Gastrocnemius medialis (tissue), 4 donors: Measurements from ENCODE around the gene GNAI3. TPM values are rescaled to one million over a fixed set of nuclear protein-coding genes. Genes with fewer than 3 reads are reported as not detected.

ENCODE experiments used
- ATAC-seq, 2 donors: fragments of 150-250 bp; one replicate each; pipeline ENCODE4 v1.9.1; 2016
- DNase-seq, 2 donors: peaks; one replicate each; pipeline ENCODE4 v3.0.0-alpha.2; 2019
- H3K27ac ChIP-seq, 4 donors: fragments of 200-600 bp; sonication (generic); 1 replicate in 1 of 4; 2 replicates in 3 of 4; pipeline ENCODE4 v1.5.1; 2016 to 2018; ENCODE audit warnings: mild to moderate bottlenecking in 2 of 4, moderate library complexity in 1 of 4
- H3K27me3 ChIP-seq, 3 donors: fragments of 200-600 bp; sonication (generic) in 2 of 3; 1 replicate in 1 of 3; 2 replicates in 2 of 3; pipeline versions ENCODE4 v1.5.1 to v1.6.0; 2016 to 2019; ENCODE audit warnings: mild to moderate bottlenecking in 1 of 3, moderate library complexity in 1 of 3
- H3K36me3 ChIP-seq, 2 donors: fragments of 200-600 bp; sonication (generic) in 1 of 2; one replicate each; pipeline ENCODE4 v1.5.1; 2017 to 2018
- H3K4me1 ChIP-seq, 2 donors: fragments of 200-600 bp; sonication (generic) in 1 of 2; one replicate each; pipeline ENCODE4 v1.5.1; 2016 to 2017; ENCODE audit warnings: mild to moderate bottlenecking in 2 of 2
- H3K4me3 ChIP-seq, 4 donors: fragments of 200-600 bp; sonication (generic) in 3 of 4; 1 replicate in 1 of 4; 2 replicates in 3 of 4; pipeline ENCODE4 v1.5.1; 2016 to 2019; ENCODE audit warnings: mild to moderate bottlenecking in 2 of 4
- H3K9me3 ChIP-seq, 3 donors: fragments of 200-600 bp; sonication (generic) in 2 of 3; 1 replicate in 1 of 3; 2 replicates in 2 of 3; pipeline ENCODE4 v1.5.1; 2016 to 2019
- CTCF ChIP-seq, 5 experiments: fragments of 450-650 bp in 3 of 5; fragments of 200-600 bp in 2 of 5; sonication (generic) in 2 of 5; IDR thresholded peaks in 4 of 5; conservative IDR thresholded peaks in 1 of 5; 1 replicate in 4 of 5; 2 replicates in 1 of 5; pipeline ENCODE4 v1.5.1; 2016 to 2019; ENCODE audit warnings: antibody characterized with exemption in 5 of 5, mild to moderate bottlenecking in 3 of 5, moderate library complexity in 3 of 5
- POLR2A ChIP-seq, 2 donors: fragments of 450-650 bp; IDR thresholded peaks; one replicate each; pipeline ENCODE4 v1.6.1; 2017; ENCODE audit warnings: antibody characterized with exemption in 2 of 2, mild to moderate bottlenecking in 2 of 2, moderate library complexity in 2 of 2
- in situ Hi-C, 4 donors: fragments of 200-750 bp; cut with MboI; loops; one replicate each; pipeline versions ENCODE4 v1.15.0 to v1.8.0; 2017; ENCODE audit warnings: low sequenced_read_pairs in 4 of 4
- intact Hi-C: fragments of 100-400 bp; cut with DNase I; formaldehyde crosslinking; loops from one replicate; pipeline ENCODE4 v1.15.1; 2023; ENCODE audit warnings: low total_unique reads
- total RNA-seq, 4 donors: library from RNA; depleted of rRNA; stranded (reverse); fragments of >200 nt; gene quantifications; one replicate each; pipeline versions ENCODE4 v1.1.0 to v1.2.3, GENCODE V29; 2016

Gene GNAI3
- total RNA-seq, result 1 to 10 TPM in 3 of 4 donors, under 1 TPM in 1; 0.90 to 2.5 (median 1.8) TPM

GRCh38 chr1:109548321-109549267 is at the start of gene GNAI3:
Gene GNAI3, plus strand, starts transcription at chr1:109548615. Its CDS starts 106 bp downstream, at chr1:109548721.
- peak; percentile 97 for TF ChIP-seq POLR2A (IDR thresholded peaks at IDR 0.05)
- TF ChIP-seq CTCF (IDR thresholded peaks at IDR 0.05 in 4 of 5, conservative IDR thresholded peaks at IDR 0.05 in 1 of 5), result peak in 1 of 5 experiments; percentile 27
- intact Hi-C loops, result loop anchor here (1.0 to 5.0 kb wide), 2 partner anchors 94 to 436 kb away; partner anchors contain the start of gene AHCYL1
- H3K4me3 ChIP-seq, result peak within 1 kb of the TSS; percentile 82 to 98 (median 93)
- no peaks in the 10 kb centered on the region for H3K27me3 ChIP-seq
- DNase-seq (peak; percentile 96), ATAC-seq (peak; percentile 96 to 97)
- no peaks in the 10 kb centered on the region for H3K9me3 ChIP-seq
- in situ Hi-C loops, result loop anchor here (5.0 to 25.0 kb wide), 9 partner anchors 74 to 439 kb away; partner anchors contain the start of genes GSTM4 (in 3 of the 4), AHCYL1 (in 2 of the 4) and PSRC1 (in 1 of the 4)
- H3K27ac ChIP-seq, result peak within 1 kb of the TSS; percentile 91 to 99 (median 96)
- peaks cover 33 to 34% of the 10 kb centered on the region in 2 donors for H3K4me1 ChIP-seq
- H3K36me3 ChIP-seq, result no peaks in the 10 kb centered on the region

- no peak for TF ChIP-seq POLR2A (IDR thresholded peaks at IDR 0.05)
- no peak for TF ChIP-seq CTCF (IDR thresholded peaks at IDR 0.05 in 4 of 5, conservative IDR thresholded peaks at IDR 0.05 in 1 of 5)
- Histone ChIP-seq H3K9me3 (no peaks in the 10 kb centered on the region), H3K27ac (peak overlapping the region in 2 of 4 donors; percentile 3 to 46), H3K4me3 (no peak overlapping the region), H3K27me3 (no peaks in the 10 kb centered on the region), H3K36me3 (peaks cover 0 to 28% of the 10 kb centered on the region in 2 donors), H3K4me1 (peaks cover 7 to 11% of the 10 kb centered on the region in 2 donors)
- in situ Hi-C loops, result loop anchor here in 2 of 4 donors (5.0 kb wide), 1 partner anchor 33 kb away; no protein-coding TSS in a partner anchor
- intact Hi-C loops, result no loop called here
- DNase-seq (no peak), ATAC-seq (no peak)
Measured at GRCh38 chr1:109499081-109499480, 49.3 kb upstream of the GNAI3 start.

- intact Hi-C loops (no loop called here), in situ Hi-C loops (loop anchor here in 2 of 4 donors (5.0 kb wide), 1 partner anchor 32 kb away; no protein-coding TSS in a partner anchor)
- Histone ChIP-seq H3K4me3 (no peak overlapping the region), H3K36me3 (peaks cover 0 to 28% of the 10 kb centered on the region in 2 donors), H3K27me3 (no peaks in the 10 kb centered on the region), H3K4me1 (peaks cover 3 to 4% of the 10 kb centered on the region in 2 donors), H3K9me3 (no peaks in the 10 kb centered on the region), H3K27ac (peak overlapping the region in 2 of 4 donors; percentile 3 to 46)
- ATAC-seq (peak; percentile 34 to 39), DNase-seq (peak in 1 of 2 donors; percentile 59)
- TF ChIP-seq CTCF (IDR thresholded peaks at IDR 0.05 in 4 of 5, conservative IDR thresholded peaks at IDR 0.05 in 1 of 5), result peak in 4 of 5 experiments; percentile 30 to 53 (median 42)
- no peak for TF ChIP-seq POLR2A (IDR thresholded peaks at IDR 0.05)
Measured at GRCh38 chr1:109499661-109500536, 48.5 kb upstream of the GNAI3 start.

- Histone ChIP-seq H3K4me3 (no peak overlapping the region), H3K36me3 (peaks cover 0 to 22% of the 10 kb centered on the region in 2 donors), H3K4me1 (peaks cover 0 to 10% of the 10 kb centered on the region in 2 donors), H3K27me3 (no peaks in the 10 kb centered on the region), H3K9me3 (no peaks in the 10 kb centered on the region), H3K27ac (peak overlapping the region in 1 of 4 donors; percentile 33)
- in situ Hi-C loops (no loop called here), intact Hi-C loops (no loop called here)
- DNase-seq (no peak), ATAC-seq (no peak)
- TF ChIP-seq POLR2A (IDR thresholded peaks at IDR 0.05) (no peak), CTCF (IDR thresholded peaks at IDR 0.05 in 4 of 5, conservative IDR thresholded peaks at IDR 0.05 in 1 of 5) (no peak)
Measured at GRCh38 chr1:109500941-109501381, 47.5 kb upstream of the GNAI3 start.
